ENCODE measurements around the gene EFL1.
A peak's percentile ranks its signal among the peaks of the same experiment; 100 is the strongest.
"Not testable (repeated sequence)": the region's sequence is repeated elsewhere in the genome, so short reads cannot be mapped to it uniquely, and the experiment has no call there.

The EFL1 gene

DNA sequence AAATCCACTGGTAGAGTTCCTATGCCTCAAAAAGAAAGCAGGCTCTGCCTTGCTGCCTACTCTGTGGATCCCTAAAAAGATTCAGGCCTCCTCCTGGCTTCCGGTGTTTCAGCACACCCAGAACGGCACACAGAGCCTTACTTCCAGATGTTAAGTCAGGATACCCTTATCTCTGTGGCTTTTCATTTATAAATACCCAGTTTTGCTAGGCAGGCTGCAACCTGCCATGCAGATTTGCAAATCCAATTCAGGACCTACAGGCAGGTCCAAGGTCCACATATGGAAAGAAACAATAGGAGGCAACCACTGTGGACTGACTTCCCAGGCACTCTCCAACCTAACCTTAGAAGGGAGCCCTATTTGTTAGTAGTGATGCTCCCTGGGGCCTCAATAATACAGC, 30.7 kb downstream of the EFL1 start:
- H3K4me3 ChIP-seq (ENCODE audit: severe bottlenecking) = no peak overlapping the region
- H3K27me3 ChIP-seq (ENCODE audit: insufficient read depth, poor library complexity, severe bottlenecking) = no peaks in the 10 kb centered on the region
- TF ChIP-seq CTCF (IDR thresholded peaks at IDR 0.05; ENCODE audit: poor library complexity, severe bottlenecking) = no peak
- H3K36me3 ChIP-seq (ENCODE audit: low read depth) = peaks cover 37% of the 10 kb centered on the region
- DNase-seq (ENCODE audit: low spot score) (no peak), ATAC-seq (ENCODE audit: low read depth) (no peak)
- no peaks in the 10 kb centered on the region for H3K4me1 ChIP-seq (ENCODE audit: insufficient read depth, poor library complexity, severe bottlenecking)
- H3K9me3 ChIP-seq (ENCODE audit: severe bottlenecking) = no peaks in the 10 kb centered on the region
- no peak overlapping the region for H3K27ac ChIP-seq (ENCODE audit: poor library complexity, severe bottlenecking)

DNA sequence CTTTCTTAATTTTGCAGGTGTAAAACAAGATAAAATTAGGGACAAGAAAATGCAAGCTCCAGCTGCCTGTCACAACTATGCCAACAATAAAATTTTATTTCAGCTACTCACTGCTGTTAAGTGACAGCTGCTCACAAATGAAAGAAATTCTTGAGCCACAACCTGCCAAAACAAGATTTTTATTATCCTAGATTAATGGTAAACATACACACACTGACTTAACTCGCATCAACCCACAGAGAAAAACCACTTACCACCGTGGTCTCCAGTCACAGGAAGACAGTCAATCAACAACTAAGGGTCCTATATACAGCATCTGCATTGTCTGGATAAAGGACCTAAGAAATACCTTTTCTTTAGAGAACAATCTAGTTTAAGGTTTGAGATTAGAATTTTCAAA, 31.3 kb downstream of the EFL1 start:
- Histone ChIP-seq H3K4me3 (ENCODE audit: severe bottlenecking) (no peak overlapping the region), H3K36me3 (ENCODE audit: low read depth) (peaks cover 41% of the 10 kb centered on the region), H3K9me3 (ENCODE audit: severe bottlenecking) (no peaks in the 10 kb centered on the region), H3K27ac (ENCODE audit: poor library complexity, severe bottlenecking) (no peak overlapping the region), H3K27me3 (ENCODE audit: insufficient read depth, poor library complexity, severe bottlenecking) (no peaks in the 10 kb centered on the region), H3K4me1 (ENCODE audit: insufficient read depth, poor library complexity, severe bottlenecking) (no peaks in the 10 kb centered on the region)
- DNase-seq (ENCODE audit: low spot score) = no peak
- ATAC-seq (ENCODE audit: low read depth) = no peak
- TF ChIP-seq CTCF (IDR thresholded peaks at IDR 0.05; ENCODE audit: poor library complexity, severe bottlenecking) = no peak

- DNase-seq (ENCODE audit: low spot score) (no peak), ATAC-seq (ENCODE audit: low read depth) (no peak)
- Histone ChIP-seq H3K27ac (ENCODE audit: poor library complexity, severe bottlenecking) (no peak overlapping the region), H3K4me3 (ENCODE audit: severe bottlenecking) (no peak overlapping the region), H3K9me3 (ENCODE audit: severe bottlenecking) (no peaks in the 10 kb centered on the region), H3K4me1 (ENCODE audit: insufficient read depth, poor library complexity, severe bottlenecking) (no peaks in the 10 kb centered on the region), H3K27me3 (ENCODE audit: insufficient read depth, poor library complexity, severe bottlenecking) (no peaks in the 10 kb centered on the region), H3K36me3 (ENCODE audit: low read depth) (peaks cover 45% of the 10 kb centered on the region)
- no peak for TF ChIP-seq CTCF (IDR thresholded peaks at IDR 0.05; ENCODE audit: poor library complexity, severe bottlenecking)
Observed at GRCh38 chr15:82228750-82229149, 33.8 kb downstream of the EFL1 start.

DNA sequence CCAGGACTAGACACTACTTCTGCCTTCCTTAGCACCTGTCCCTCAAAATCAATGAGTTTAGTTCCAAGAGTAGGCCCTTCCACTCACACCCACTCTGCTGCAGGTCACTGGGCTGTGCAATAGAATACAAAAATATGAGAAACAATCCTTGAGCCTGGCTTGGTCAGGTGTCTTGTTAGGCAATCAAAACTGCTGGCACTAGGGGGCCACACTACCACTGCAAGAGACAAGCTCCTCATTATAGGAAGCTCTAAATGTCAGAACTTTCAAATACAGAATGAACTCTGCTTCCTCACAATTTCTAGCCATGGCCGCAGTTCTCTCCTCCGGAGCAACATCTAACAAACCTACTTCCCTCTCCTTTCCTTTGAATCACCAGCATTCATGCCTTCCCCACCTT, 41.0 kb downstream of the EFL1 start:
- not testable (repeated sequence) for H3K27me3 ChIP-seq (ENCODE audit: insufficient read depth, poor library complexity, severe bottlenecking); H3K9me3 ChIP-seq (ENCODE audit: severe bottlenecking); DNase-seq (ENCODE audit: low spot score); H3K4me3 ChIP-seq (ENCODE audit: severe bottlenecking); H3K27ac ChIP-seq (ENCODE audit: poor library complexity, severe bottlenecking); H3K4me1 ChIP-seq (ENCODE audit: insufficient read depth, poor library complexity, severe bottlenecking)
- ATAC-seq (ENCODE audit: low read depth) = peak; percentile 73
- peak; percentile 74 for TF ChIP-seq CTCF (IDR thresholded peaks at IDR 0.05; ENCODE audit: poor library complexity, severe bottlenecking)
- H3K36me3 ChIP-seq (ENCODE audit: low read depth) = peaks cover 34% of the 10 kb centered on the region

DNA sequence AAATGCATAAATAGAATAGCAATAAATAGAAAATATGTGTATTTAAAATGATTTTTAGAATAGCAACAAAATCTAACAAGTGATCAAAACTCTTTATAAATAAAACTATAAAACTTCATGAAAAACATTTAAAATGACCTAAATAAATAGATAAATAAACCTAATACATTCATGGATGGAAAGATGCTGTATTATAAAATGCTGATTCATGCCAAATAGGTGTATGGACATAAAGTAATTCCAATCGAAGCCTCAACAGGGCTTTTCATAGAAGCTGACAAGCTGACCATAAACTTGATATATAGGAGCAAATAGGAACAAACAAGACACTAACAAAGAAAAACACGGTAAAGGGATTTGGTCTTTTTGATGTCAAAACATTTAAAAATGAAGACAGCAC, 46.4 kb downstream of the EFL1 start:
- not testable (repeated sequence) for H3K27ac ChIP-seq (ENCODE audit: poor library complexity, severe bottlenecking); H3K27me3 ChIP-seq (ENCODE audit: insufficient read depth, poor library complexity, severe bottlenecking); H3K4me1 ChIP-seq (ENCODE audit: insufficient read depth, poor library complexity, severe bottlenecking); ATAC-seq (ENCODE audit: low read depth); H3K4me3 ChIP-seq (ENCODE audit: severe bottlenecking); DNase-seq (ENCODE audit: low spot score); H3K9me3 ChIP-seq (ENCODE audit: severe bottlenecking)
- peaks cover 42% of the 10 kb centered on the region for H3K36me3 ChIP-seq (ENCODE audit: low read depth)

GRCh38 chr15:82212201-82212600, 50.3 kb downstream of the EFL1 start:
- not testable (repeated sequence) for ATAC-seq (ENCODE audit: low read depth); H3K4me3 ChIP-seq (ENCODE audit: severe bottlenecking); DNase-seq (ENCODE audit: low spot score); H3K27me3 ChIP-seq (ENCODE audit: insufficient read depth, poor library complexity, severe bottlenecking); H3K4me1 ChIP-seq (ENCODE audit: insufficient read depth, poor library complexity, severe bottlenecking); H3K27ac ChIP-seq (ENCODE audit: poor library complexity, severe bottlenecking); H3K9me3 ChIP-seq (ENCODE audit: severe bottlenecking)
- H3K36me3 ChIP-seq (ENCODE audit: low read depth) = peaks cover 45% of the 10 kb centered on the region

- not testable (repeated sequence) for DNase-seq (ENCODE audit: low spot score); H3K4me3 ChIP-seq (ENCODE audit: severe bottlenecking); H3K27ac ChIP-seq (ENCODE audit: poor library complexity, severe bottlenecking); H3K9me3 ChIP-seq (ENCODE audit: severe bottlenecking); H3K4me1 ChIP-seq (ENCODE audit: insufficient read depth, poor library complexity, severe bottlenecking); H3K27me3 ChIP-seq (ENCODE audit: insufficient read depth, poor library complexity, severe bottlenecking)
- H3K36me3 ChIP-seq (ENCODE audit: low read depth) = peaks cover 57% of the 10 kb centered on the region
- peak; percentile 85 for ATAC-seq (ENCODE audit: low read depth)
Observed at GRCh38 chr15:82210066-82210597, 52.4 kb downstream of the EFL1 start.

DNA sequence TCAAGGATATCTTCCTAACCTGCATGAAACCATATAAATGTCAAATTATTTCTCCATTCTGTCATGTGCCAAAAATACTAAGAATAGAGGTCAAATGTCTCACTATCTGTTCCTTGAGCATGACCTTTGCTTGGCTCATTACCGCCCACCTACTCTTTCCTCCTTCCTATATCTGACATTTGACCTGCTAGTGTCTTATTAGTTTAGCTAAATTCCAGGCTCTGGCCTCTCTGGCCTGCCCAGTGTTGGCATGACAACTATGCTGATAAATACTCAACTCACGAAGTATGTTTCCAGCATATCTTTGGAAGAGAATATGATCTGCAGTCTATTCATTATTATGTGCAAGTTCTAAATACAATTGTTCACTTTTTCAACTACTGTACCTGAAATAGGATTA, 58.0 kb downstream of the EFL1 start:
- not testable (repeated sequence) for H3K27me3 ChIP-seq (ENCODE audit: insufficient read depth, poor library complexity, severe bottlenecking); H3K27ac ChIP-seq (ENCODE audit: poor library complexity, severe bottlenecking); H3K4me3 ChIP-seq (ENCODE audit: severe bottlenecking); ATAC-seq (ENCODE audit: low read depth); H3K9me3 ChIP-seq (ENCODE audit: severe bottlenecking); DNase-seq (ENCODE audit: low spot score); H3K4me1 ChIP-seq (ENCODE audit: insufficient read depth, poor library complexity, severe bottlenecking)
- peaks cover 34% of the 10 kb centered on the region for H3K36me3 ChIP-seq (ENCODE audit: low read depth)
